Activated naive CD4-positive, alpha-beta T cell treated with anti-CD3 and anti-CD28 coated beads, Interleukin-2, amount 50 U/mL, for 24 hours (primary cell): Measurements from ENCODE around the gene PDE7B.

Experiments
- H3K27ac Mint-ChIP-seq: one replicate; pipeline ENCODE4 v1.8.0; 2021; ENCODE audit warnings: mild to moderate bottlenecking, mixed read lengths
- H3K27me3 Mint-ChIP-seq: one replicate; pipeline ENCODE4 v1.8.0; 2021; ENCODE audit warnings: mixed read lengths
- H3K36me3 Mint-ChIP-seq: one replicate; pipeline ENCODE4 v1.8.0; 2021; ENCODE audit warnings: mixed read lengths
- H3K4me1 Mint-ChIP-seq: one replicate; pipeline ENCODE4 v1.8.0; 2021; ENCODE audit warnings: mixed read lengths
- H3K4me3 Mint-ChIP-seq: one replicate; pipeline ENCODE4 v1.8.0; 2021; ENCODE audit warnings: mild to moderate bottlenecking, mixed read lengths
- H3K9me3 Mint-ChIP-seq: one replicate; pipeline ENCODE4 v1.8.0; 2021; ENCODE audit warnings: mixed read lengths

PDE7B gene

GRCh38 chr6:136063096-136063495 is 211.6 kb downstream of the PDE7B start:
- H3K27ac Mint-ChIP-seq, result no peak overlapping the region
- H3K4me1 Mint-ChIP-seq, result no peaks in the 10 kb centered on the region
- peaks cover 3% of the 10 kb centered on the region for H3K27me3 Mint-ChIP-seq
- peaks cover 1% of the 10 kb centered on the region for H3K36me3 Mint-ChIP-seq
- no peak overlapping the region for H3K4me3 Mint-ChIP-seq
- H3K9me3 Mint-ChIP-seq, result no peaks in the 10 kb centered on the region

GRCh38 chr6:136066005-136066404 is 214.5 kb downstream of the PDE7B start:
- Mint-ChIP-seq H3K36me3 (peaks cover 3% of the 10 kb centered on the region), H3K4me1 (no peaks in the 10 kb centered on the region), H3K27me3 (peaks cover 1% of the 10 kb centered on the region), H3K27ac (no peak overlapping the region), H3K9me3 (no peaks in the 10 kb centered on the region), H3K4me3 (no peak overlapping the region)

- H3K27ac Mint-ChIP-seq, result no peak overlapping the region
- peaks cover 1% of the 10 kb centered on the region for H3K27me3 Mint-ChIP-seq
- H3K4me1 Mint-ChIP-seq, result no peaks in the 10 kb centered on the region
- no peak overlapping the region for H3K4me3 Mint-ChIP-seq
- H3K36me3 Mint-ChIP-seq, result peaks cover 3% of the 10 kb centered on the region
- no peaks in the 10 kb centered on the region for H3K9me3 Mint-ChIP-seq
These were observed 216.3 kb downstream of the PDE7B start for GRCh38 chr6:136067731-136068341.

GRCh38 chr6:136069119-136069518 is 217.6 kb downstream of the PDE7B start:
- no peaks in the 10 kb centered on the region for H3K4me1 Mint-ChIP-seq
- no peak overlapping the region for H3K27ac Mint-ChIP-seq
- peaks cover 1% of the 10 kb centered on the region for H3K27me3 Mint-ChIP-seq

GRCh38 chr6:136070815-136071214 is 219.3 kb downstream of the PDE7B start:
- peaks cover 3% of the 10 kb centered on the region for H3K36me3 Mint-ChIP-seq
- peaks cover 5% of the 10 kb centered on the region for H3K9me3 Mint-ChIP-seq
- H3K27me3 Mint-ChIP-seq, result peaks cover 5% of the 10 kb centered on the region
- H3K27ac Mint-ChIP-seq, result no peak overlapping the region
- no peaks in the 10 kb centered on the region for H3K4me1 Mint-ChIP-seq
- no peak overlapping the region for H3K4me3 Mint-ChIP-seq

More at GRCh38 chr6:136069119-136069518, 217.6 kb downstream of the PDE7B start:
- Mint-ChIP-seq H3K36me3 (peaks cover 3% of the 10 kb centered on the region), H3K9me3 (no peaks in the 10 kb centered on the region), H3K4me3 (no peak overlapping the region)

- Mint-ChIP-seq H3K4me3 (no peak overlapping the region), H3K27me3 (peaks cover 5% of the 10 kb centered on the region), H3K9me3 (peaks cover 5% of the 10 kb centered on the region), H3K27ac (no peak overlapping the region), H3K4me1 (no peaks in the 10 kb centered on the region), H3K36me3 (peaks cover 3% of the 10 kb centered on the region)
These were observed 221.2 kb downstream of the PDE7B start for GRCh38 chr6:136072691-136073090.

GRCh38 chr6:136073216-136073615 is 221.7 kb downstream of the PDE7B start:
- Mint-ChIP-seq H3K27ac (no peak overlapping the region), H3K36me3 (peaks cover 2% of the 10 kb centered on the region), H3K4me1 (no peaks in the 10 kb centered on the region), H3K9me3 (peaks cover 5% of the 10 kb centered on the region), H3K4me3 (no peak overlapping the region), H3K27me3 (peaks cover 4% of the 10 kb centered on the region)

- no peaks in the 10 kb centered on the region for H3K36me3 Mint-ChIP-seq
- peaks cover 5% of the 10 kb centered on the region for H3K9me3 Mint-ChIP-seq
- H3K4me3 Mint-ChIP-seq, result no peak overlapping the region
- no peaks in the 10 kb centered on the region for H3K4me1 Mint-ChIP-seq
- no peak overlapping the region for H3K27ac Mint-ChIP-seq
- peaks cover 4% of the 10 kb centered on the region for H3K27me3 Mint-ChIP-seq
These were observed 225.0 kb downstream of the PDE7B start for GRCh38 chr6:136076496-136076895.

- H3K4me1 Mint-ChIP-seq, result no peaks in the 10 kb centered on the region
- H3K36me3 Mint-ChIP-seq, result no peaks in the 10 kb centered on the region
- peaks cover 5% of the 10 kb centered on the region for H3K9me3 Mint-ChIP-seq
- H3K4me3 Mint-ChIP-seq, result no peak overlapping the region
- peaks cover 4% of the 10 kb centered on the region for H3K27me3 Mint-ChIP-seq
- no peak overlapping the region for H3K27ac Mint-ChIP-seq
These were observed 226.5 kb downstream of the PDE7B start for GRCh38 chr6:136077834-136078576.

- H3K36me3 Mint-ChIP-seq, result no peaks in the 10 kb centered on the region
- no peak overlapping the region for H3K4me3 Mint-ChIP-seq
- H3K27me3 Mint-ChIP-seq, result peaks cover 4% of the 10 kb centered on the region
- no peaks in the 10 kb centered on the region for H3K9me3 Mint-ChIP-seq
- H3K27ac Mint-ChIP-seq, result no peak overlapping the region
- H3K4me1 Mint-ChIP-seq, result no peaks in the 10 kb centered on the region
These were observed 228.4 kb downstream of the PDE7B start for GRCh38 chr6:136079701-136080565.

GRCh38 chr6:136083540-136083939 is 232.0 kb downstream of the PDE7B start:
- no peaks in the 10 kb centered on the region for H3K4me1 Mint-ChIP-seq
- no peaks in the 10 kb centered on the region for H3K9me3 Mint-ChIP-seq
- H3K27me3 Mint-ChIP-seq, result no peaks in the 10 kb centered on the region
- H3K36me3 Mint-ChIP-seq, result no peaks in the 10 kb centered on the region
- no peak overlapping the region for H3K4me3 Mint-ChIP-seq
- no peak overlapping the region for H3K27ac Mint-ChIP-seq

GRCh38 chr6:136084403-136084802 is 232.9 kb downstream of the PDE7B start:
- no peaks in the 10 kb centered on the region for H3K4me1 Mint-ChIP-seq
- H3K27ac Mint-ChIP-seq, result no peak overlapping the region
- no peak overlapping the region for H3K4me3 Mint-ChIP-seq
- H3K36me3 Mint-ChIP-seq, result no peaks in the 10 kb centered on the region
- H3K9me3 Mint-ChIP-seq, result no peaks in the 10 kb centered on the region
- H3K27me3 Mint-ChIP-seq, result no peaks in the 10 kb centered on the region

- Mint-ChIP-seq H3K27ac (no peak overlapping the region), H3K4me1 (no peaks in the 10 kb centered on the region), H3K36me3 (no peaks in the 10 kb centered on the region), H3K9me3 (no peaks in the 10 kb centered on the region), H3K4me3 (no peak overlapping the region), H3K27me3 (no peaks in the 10 kb centered on the region)
These were observed 234.0 kb downstream of the PDE7B start for GRCh38 chr6:136085370-136086115.

- no peak overlapping the region for H3K4me3 Mint-ChIP-seq
- no peaks in the 10 kb centered on the region for H3K36me3 Mint-ChIP-seq
- no peaks in the 10 kb centered on the region for H3K9me3 Mint-ChIP-seq
- H3K4me1 Mint-ChIP-seq, result no peaks in the 10 kb centered on the region
- H3K27me3 Mint-ChIP-seq, result no peaks in the 10 kb centered on the region
- no peak overlapping the region for H3K27ac Mint-ChIP-seq
These were observed 235.2 kb downstream of the PDE7B start for GRCh38 chr6:136086686-136087085.

GRCh38 chr6:136087986-136088385 is 236.5 kb downstream of the PDE7B start:
- H3K4me1 Mint-ChIP-seq, result no peaks in the 10 kb centered on the region
- no peaks in the 10 kb centered on the region for H3K27me3 Mint-ChIP-seq
- no peaks in the 10 kb centered on the region for H3K36me3 Mint-ChIP-seq
- H3K27ac Mint-ChIP-seq, result peak overlapping the region; percentile 9
- H3K9me3 Mint-ChIP-seq, result no peaks in the 10 kb centered on the region
- H3K4me3 Mint-ChIP-seq, result no peak overlapping the region
